Activated CD8-positive, alpha-beta memory T cell treated with anti-CD3 and anti-CD28 coated beads, Interleukin-2, amount 50 U/mL, for 1 hour (primary cell): ENCODE results near the gene TRAM2.
"Not testable (repeated sequence)": the region's sequence is repeated elsewhere in the genome, so short reads cannot be mapped to it uniquely, and the experiment has no call there.

Source experiments
- DNase-seq: peaks from one replicate; pipeline ENCODE4 v3.0.0-alpha.2; 2020; ENCODE audit errors: extremely low read depth

Gene TRAM2

GRCh38 chr6:52489881-52490280 lies 87.0 kb downstream of the TRAM2 start:
- DNase-seq = no peak

GRCh38 chr6:52483671-52484003 lies 93.2 kb downstream of the TRAM2 start:
- DNase-seq = no peak

GRCh38 chr6:52482903-52483670 lies 93.8 kb downstream of the TRAM2 start:
- DNase-seq = no peak

DNA sequence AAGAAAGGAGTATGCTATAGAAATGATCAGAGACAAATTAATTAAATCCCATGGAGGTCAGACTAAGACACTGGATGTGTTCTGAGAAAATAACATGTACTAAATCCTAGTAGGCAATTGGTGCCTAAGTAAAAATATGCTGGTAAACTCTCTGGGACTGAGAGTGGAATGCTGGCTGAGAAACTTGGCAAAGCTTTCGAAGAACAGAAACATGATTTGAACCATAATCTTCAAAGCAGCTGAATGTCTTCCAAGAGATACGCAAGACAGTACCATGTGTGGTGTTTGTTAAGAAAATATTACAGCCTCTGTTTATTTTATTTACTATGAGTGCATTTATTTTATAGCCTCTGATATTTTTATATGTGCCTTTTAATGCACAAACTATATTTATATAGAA lies 101.6 kb downstream of the TRAM2 start:
- no peak for DNase-seq

DNA sequence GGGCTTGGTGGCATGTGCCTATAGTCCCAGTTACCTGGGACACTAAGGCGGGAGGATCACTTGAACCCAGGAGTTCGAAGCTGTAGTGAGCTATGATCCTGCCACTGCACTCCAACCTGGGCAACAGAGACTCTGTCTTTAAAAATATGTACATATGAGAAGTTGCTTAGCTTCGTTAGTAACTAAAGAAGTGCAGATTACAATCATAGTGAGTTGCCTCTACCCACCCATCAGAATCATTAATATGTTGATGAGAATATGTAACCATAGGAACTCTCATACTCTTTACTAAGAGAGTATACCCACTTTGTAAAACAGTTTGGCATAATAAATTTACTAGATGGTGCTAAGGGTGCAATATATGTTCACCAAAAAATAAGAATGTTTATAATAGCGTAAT lies 102.7 kb downstream of the TRAM2 start:
- no peak for DNase-seq

- not testable (repeated sequence) for DNase-seq
These were observed 115.7 kb downstream of the TRAM2 start for GRCh38 chr6:52461194-52461593.

- no peak for DNase-seq
These were observed 119.8 kb downstream of the TRAM2 start for GRCh38 chr6:52457096-52457495.

- no peak for DNase-seq
These were observed 122.3 kb downstream of the TRAM2 start for GRCh38 chr6:52454556-52454955.
